Upper lobe of right lung (tissue), 1 donor: ENCODE data around the gene NUDCD2. TPM values are rescaled to one million over a fixed set of nuclear protein-coding genes. Genes with fewer than 3 reads are reported as not detected.

Experiments
- ATAC-seq: fragments of 200-7000 bp; cut with Tn5 transposase; one replicate; pipeline ENCODE4 v1.9.1; 2020; ENCODE audit warnings: mild to moderate bottlenecking, moderate library complexity
- DNase-seq: peaks from one replicate; pipeline ENCODE4 v3.0.0-alpha.2; 2020
- H3K27ac ChIP-seq: fragments of 200-600 bp; one replicate; pipeline ENCODE4 v1.8.0; 2022
- H3K27me3 ChIP-seq: fragments of 200-600 bp; one replicate; pipeline ENCODE4 v1.8.0; 2022; ENCODE audit warnings: mild to moderate bottlenecking
- H3K36me3 ChIP-seq: fragments of 200-600 bp; one replicate; pipeline ENCODE4 v1.8.0; 2022
- H3K4me1 ChIP-seq: fragments of 200-600 bp; one replicate; pipeline ENCODE4 v1.8.0; 2022
- H3K4me3 ChIP-seq: fragments of 200-600 bp; one replicate; pipeline ENCODE4 v1.8.0; 2022; ENCODE audit warnings: mild to moderate bottlenecking
- H3K9me3 ChIP-seq: fragments of 200-600 bp; one replicate; pipeline ENCODE4 v1.8.0; 2022
- intact Hi-C: fragments of 100-400 bp; cut with DNase I; formaldehyde crosslinking; loops from one replicate; pipeline ENCODE4 v1.11.0; 2022
- total RNA-seq: library from RNA; stranded (reverse); fragmentation: NEBNext Ultra II Directional; extraction: Animal tissue kit (Norgen Biotek cat#: 25700); gene quantifications from one replicate; pipeline ENCODE4 v1.2.1, GENCODE V29; 2021
- TF ChIP-seq, protein P1 (sequence below): fragments of 200-600 bp; IDR thresholded peaks from one replicate; pipeline ENCODE4 v1.8.0; 2022; ENCODE audit warnings: antibody characterized with exemption
- donor health status: DM: no; HTN: yes; CAD: no; lungs with severe emphysema.

NUDCD2 gene
- total RNA-seq, 1 donor from 2014 or later = 21.8 TPM

DNA sequence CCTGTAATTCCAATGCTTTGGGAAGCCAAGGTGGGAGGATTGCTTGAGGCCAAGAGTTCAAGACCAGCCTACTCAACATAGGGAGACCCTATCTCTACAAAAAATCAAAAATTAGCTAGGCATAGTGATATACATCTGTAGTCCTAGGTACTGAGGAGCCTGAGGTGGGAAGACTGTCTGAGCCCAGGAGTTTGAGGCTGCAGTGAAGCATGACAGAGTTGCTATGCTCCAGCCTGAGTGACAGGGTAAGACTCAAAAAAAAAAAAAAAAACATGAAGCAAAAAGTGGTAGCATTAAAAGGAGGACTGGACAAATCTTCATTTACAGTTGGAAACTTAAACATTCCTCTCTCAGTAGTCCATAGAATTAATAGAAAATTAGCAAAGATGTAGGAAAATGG is 12.7 kb downstream of the NUDCD2 start:
- H3K27ac ChIP-seq = no peak overlapping the region
- no peak for DNase-seq
- TF ChIP-seq, protein P1, sequence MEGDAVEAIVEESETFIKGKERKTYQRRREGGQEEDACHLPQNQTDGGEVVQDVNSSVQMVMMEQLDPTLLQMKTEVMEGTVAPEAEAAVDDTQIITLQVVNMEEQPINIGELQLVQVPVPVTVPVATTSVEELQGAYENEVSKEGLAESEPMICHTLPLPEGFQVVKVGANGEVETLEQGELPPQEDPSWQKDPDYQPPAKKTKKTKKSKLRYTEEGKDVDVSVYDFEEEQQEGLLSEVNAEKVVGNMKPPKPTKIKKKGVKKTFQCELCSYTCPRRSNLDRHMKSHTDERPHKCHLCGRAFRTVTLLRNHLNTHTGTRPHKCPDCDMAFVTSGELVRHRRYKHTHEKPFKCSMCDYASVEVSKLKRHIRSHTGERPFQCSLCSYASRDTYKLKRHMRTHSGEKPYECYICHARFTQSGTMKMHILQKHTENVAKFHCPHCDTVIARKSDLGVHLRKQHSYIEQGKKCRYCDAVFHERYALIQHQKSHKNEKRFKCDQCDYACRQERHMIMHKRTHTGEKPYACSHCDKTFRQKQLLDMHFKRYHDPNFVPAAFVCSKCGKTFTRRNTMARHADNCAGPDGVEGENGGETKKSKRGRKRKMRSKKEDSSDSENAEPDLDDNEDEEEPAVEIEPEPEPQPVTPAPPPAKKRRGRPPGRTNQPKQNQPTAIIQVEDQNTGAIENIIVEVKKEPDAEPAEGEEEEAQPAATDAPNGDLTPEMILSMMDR = no peak
- intact Hi-C loops = no loop called here
- no peaks in the 10 kb centered on the region for H3K4me1 ChIP-seq
- no peak overlapping the region for H3K4me3 ChIP-seq
- H3K27me3 ChIP-seq = no peaks in the 10 kb centered on the region
- ATAC-seq = no peak
- H3K36me3 ChIP-seq = peaks cover 74% of the 10 kb centered on the region
- no peaks in the 10 kb centered on the region for H3K9me3 ChIP-seq

DNA sequence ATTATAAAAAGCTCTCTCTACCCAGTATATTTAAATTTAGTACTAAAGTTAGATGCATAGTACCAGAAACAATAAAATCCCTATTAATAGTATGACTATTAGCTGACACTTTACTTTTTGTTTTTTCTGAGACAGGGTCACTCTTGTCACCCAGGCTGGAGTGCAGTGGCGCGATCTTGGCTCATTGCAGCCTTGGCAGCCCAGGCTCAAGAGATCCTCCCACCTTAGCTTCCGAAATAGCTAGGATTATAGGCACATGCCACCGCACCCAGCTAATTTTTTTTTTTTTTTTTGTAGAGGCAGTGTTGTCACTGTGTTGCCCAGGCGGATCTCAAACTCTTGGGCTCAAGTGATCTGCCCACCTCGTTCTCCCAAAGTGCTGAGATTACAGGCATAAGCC is 14.6 kb downstream of the NUDCD2 start:
- TF ChIP-seq, protein P1 = no peak
- no peaks in the 10 kb centered on the region for H3K27me3 ChIP-seq
- peaks cover 4% of the 10 kb centered on the region for H3K4me1 ChIP-seq
- ATAC-seq (no peak), DNase-seq (no peak)
- H3K4me3 ChIP-seq = no peak overlapping the region
- intact Hi-C loops = no loop called here
- H3K9me3 ChIP-seq = no peaks in the 10 kb centered on the region
- H3K36me3 ChIP-seq = peaks cover 90% of the 10 kb centered on the region
- H3K27ac ChIP-seq = no peak overlapping the region

DNA sequence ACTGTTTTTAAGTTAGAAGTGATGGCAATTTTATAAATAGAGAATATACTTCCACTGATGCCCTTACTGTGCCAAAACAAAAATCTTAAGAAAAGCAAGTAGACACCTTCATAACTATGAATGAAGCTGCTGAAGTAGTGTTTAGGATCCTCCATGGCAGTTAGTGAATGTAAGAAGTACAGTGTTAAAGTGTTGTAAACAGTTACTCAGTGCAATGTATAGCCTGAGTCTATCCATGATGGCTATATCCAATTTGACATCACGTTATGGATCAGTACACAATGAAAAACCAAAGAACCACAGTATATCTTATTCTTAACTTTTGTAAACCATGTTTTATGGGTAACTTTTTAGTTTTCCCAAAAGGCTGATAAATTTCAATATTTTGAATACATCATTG is 15.4 kb downstream of the NUDCD2 start:
- no peaks in the 10 kb centered on the region for H3K27me3 ChIP-seq
- TF ChIP-seq, protein P1 = no peak
- peaks cover 13% of the 10 kb centered on the region for H3K4me1 ChIP-seq
- intact Hi-C loops = no loop called here
- no peaks in the 10 kb centered on the region for H3K9me3 ChIP-seq
- peaks cover 90% of the 10 kb centered on the region for H3K36me3 ChIP-seq
- DNase-seq (no peak), ATAC-seq (no peak)
- no peak overlapping the region for H3K27ac ChIP-seq
- H3K4me3 ChIP-seq = no peak overlapping the region

DNA sequence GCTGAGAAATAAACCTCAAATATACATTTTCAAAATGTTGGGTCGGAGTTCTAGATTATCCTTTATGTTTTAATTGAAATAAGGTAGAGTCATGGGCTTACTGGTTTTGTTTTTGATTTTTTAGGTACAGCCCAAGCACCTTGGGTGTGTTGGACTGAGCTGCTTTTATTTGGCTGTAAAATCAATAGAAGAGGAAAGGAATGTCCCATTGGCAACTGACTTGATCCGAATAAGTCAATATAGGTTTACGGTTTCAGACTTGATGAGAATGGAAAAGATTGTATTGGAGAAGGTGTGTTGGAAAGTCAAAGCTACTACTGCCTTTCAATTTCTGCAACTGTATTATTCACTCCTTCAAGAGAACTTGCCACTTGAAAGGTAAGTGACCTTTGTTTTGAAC is 18.9 kb downstream of the NUDCD2 start:
- DNase-seq = no peak
- TF ChIP-seq, protein P1 = no peak
- intact Hi-C loops = no loop called here

DNA sequence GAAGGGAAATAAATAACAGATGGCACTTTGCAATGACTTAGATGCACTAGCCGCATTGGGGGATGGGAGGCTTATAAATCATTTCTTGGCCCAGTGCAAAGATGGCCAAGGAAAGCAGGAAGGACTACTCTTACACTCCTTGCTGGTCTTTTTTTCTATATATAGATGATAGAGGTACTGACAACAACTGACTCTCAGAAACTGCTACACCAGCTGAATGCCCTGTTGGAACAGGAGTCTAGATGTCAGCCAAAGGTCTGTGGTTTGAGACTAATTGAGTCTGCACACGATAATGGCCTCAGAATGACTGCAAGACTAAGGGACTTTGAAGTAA is 20.8 kb downstream of the NUDCD2 start:
- Histone ChIP-seq H3K27ac (no peak overlapping the region), H3K4me1 (peaks cover 27% of the 10 kb centered on the region), H3K36me3 (peaks cover 36% of the 10 kb centered on the region), H3K4me3 (peak overlapping the region; percentile 97), H3K27me3 (no peaks in the 10 kb centered on the region), H3K9me3 (no peaks in the 10 kb centered on the region)
- intact Hi-C loops = no loop called here
- no peak for ATAC-seq
- TF ChIP-seq, protein P1 = no peak
- DNase-seq = no peak

More for the DNA sequence above, 18.9 kb downstream of the NUDCD2 start:
- Histone ChIP-seq H3K4me3 (no peak overlapping the region), H3K27me3 (no peaks in the 10 kb centered on the region), H3K36me3 (peaks cover 55% of the 10 kb centered on the region), H3K27ac (no peak overlapping the region), H3K9me3 (no peaks in the 10 kb centered on the region), H3K4me1 (peaks cover 27% of the 10 kb centered on the region)
- ATAC-seq = no peak
